ENCODE data around the gene ST7. TPM values are rescaled to one million over a fixed set of nuclear protein-coding genes. Genes with fewer than 3 reads are reported as not detected.

ST7 gene
- polyA plus RNA-seq, 1 donor (not counting 4 experiments of a cell fraction or from before 2014, with no cell fraction given) = 16.9 TPM

- no peak for FAIRE-seq
Observed at GRCh38 chr7:117264716-117265115, 311.4 kb downstream of the ST7 start.

GRCh38 chr7:117269417-117269816, 316.1 kb downstream of the ST7 start:
- Histone ChIP-seq H3K9ac (ENCODE audit: control insufficient read depth, extremely low read depth, insufficient read depth, low read length) (peak overlapping the region; percentile 15), H3K9me3 (ENCODE audit: control insufficient read depth, low read depth, low read length) (no peaks in the 10 kb centered on the region), H3K27me3 (ENCODE audit: control insufficient read depth, extremely low read depth, insufficient read depth, low read length) (no peaks in the 10 kb centered on the region), H2AFZ (ENCODE audit: control insufficient read depth, low read length) (no peak overlapping the region), H3K27ac (ENCODE audit: control insufficient read depth, insufficient read depth, low read length) (peak overlapping the region; percentile 94), H3K4me3 (ENCODE audit: control insufficient read depth in 2 of 3, extremely low read depth in 1 of 3, insufficient read depth in 2 of 3, low read depth in 1 of 3, low read length in 3 of 3) (peak overlapping the region in 2 of 3 experiments; percentile 27 to 30), H3K4me2 (ENCODE audit: control insufficient read depth, extremely low read depth, insufficient read depth, low read depth, low read length) (peak overlapping the region; percentile 70), H4K20me1 (ENCODE audit: control insufficient read depth, extremely low read depth, insufficient read depth, low read length) (no peaks in the 10 kb centered on the region), H3K4me1 (ENCODE audit: control insufficient read depth, extremely low read depth, insufficient read depth, low read length) (peaks cover 30% of the 10 kb centered on the region), H3K36me3 (ENCODE audit: control insufficient read depth in 2 of 2, extremely low read depth in 1 of 2, insufficient read depth in 2 of 2, low read length in 2 of 2) (no peaks in the 10 kb centered on the region), H3K9me1 (ENCODE audit: control insufficient read depth, extremely low read depth, insufficient read depth, low read length) (no peaks in the 10 kb centered on the region), H3K79me2 (ENCODE audit: control insufficient read depth, insufficient read depth, low read length) (no peaks in the 10 kb centered on the region)
- peak; percentile 99 for FAIRE-seq
- peak; percentile 75 for DNase-seq (ENCODE audit: low read depth, low spot score)
- dilution Hi-C loops (cut with MboI; ENCODE audit: extremely low pct_ligation_motif_present, low sequenced_read_pairs) = no loop called here
- TF ChIP-seq EZH2 (IDR thresholded peaks at IDR 0.05; ENCODE audit: low read length) = no peak
- TF ChIP-seq CTCF (optimal IDR thresholded peaks at IDR 0.05 in 1 of 3, IDR thresholded peaks at IDR 0.05 in 1 of 3, conservative IDR thresholded peaks at IDR 0.05 in 1 of 3; ENCODE audit: extremely low read depth in 1 of 3, insufficient read depth in 2 of 3, low read length in 3 of 3) = no peak

More at GRCh38 chr7:117264716-117265115, 311.4 kb downstream of the ST7 start:
- Histone ChIP-seq H3K4me1 (ENCODE audit: control insufficient read depth, extremely low read depth, insufficient read depth, low read length) (peaks cover 15% of the 10 kb centered on the region), H4K20me1 (ENCODE audit: control insufficient read depth, extremely low read depth, insufficient read depth, low read length) (no peaks in the 10 kb centered on the region), H3K9me1 (ENCODE audit: control insufficient read depth, extremely low read depth, insufficient read depth, low read length) (no peaks in the 10 kb centered on the region), H3K9ac (ENCODE audit: control insufficient read depth, extremely low read depth, insufficient read depth, low read length) (no peak overlapping the region), H2AFZ (ENCODE audit: control insufficient read depth, low read length) (no peak overlapping the region), H3K36me3 (ENCODE audit: control insufficient read depth in 2 of 2, extremely low read depth in 1 of 2, insufficient read depth in 2 of 2, low read length in 2 of 2) (no peaks in the 10 kb centered on the region), H3K4me3 (ENCODE audit: control insufficient read depth in 2 of 3, extremely low read depth in 1 of 3, insufficient read depth in 2 of 3, low read depth in 1 of 3, low read length in 3 of 3) (no peak overlapping the region), H3K9me3 (ENCODE audit: control insufficient read depth, low read depth, low read length) (no peaks in the 10 kb centered on the region), H3K27ac (ENCODE audit: control insufficient read depth, insufficient read depth, low read length) (no peak overlapping the region), H3K4me2 (ENCODE audit: control insufficient read depth, extremely low read depth, insufficient read depth, low read depth, low read length) (no peak overlapping the region), H3K27me3 (ENCODE audit: control insufficient read depth, extremely low read depth, insufficient read depth, low read length) (no peaks in the 10 kb centered on the region), H3K79me2 (ENCODE audit: control insufficient read depth, insufficient read depth, low read length) (no peaks in the 10 kb centered on the region)
- dilution Hi-C loops (cut with MboI; ENCODE audit: extremely low pct_ligation_motif_present, low sequenced_read_pairs) = no loop called here
- DNase-seq (ENCODE audit: low read depth, low spot score) = no peak
- TF ChIP-seq EZH2 (IDR thresholded peaks at IDR 0.05; ENCODE audit: low read length) (no peak), CTCF (optimal IDR thresholded peaks at IDR 0.05 in 1 of 3, IDR thresholded peaks at IDR 0.05 in 1 of 3, conservative IDR thresholded peaks at IDR 0.05 in 1 of 3; ENCODE audit: extremely low read depth in 1 of 3, insufficient read depth in 2 of 3, low read length in 3 of 3) (no peak)
